Spinal cord (tissue), 10 donors: ENCODE data around the gene PPFIBP2. TPM values are rescaled to one million over a fixed set of nuclear protein-coding genes. Genes with fewer than 3 reads are reported as not detected.

Experiments
- DNase-seq, 6 donors: peaks; one replicate each; pipeline versions ENCODE4 v3.0.0 to v3.0.0-alpha.2; 2013 to 2015; ENCODE audit warnings: low spot score in 6 of 6, low read depth in 4 of 6
- H3K27ac ChIP-seq: one replicate; pipeline ENCODE4 v1.5.1; 2013; ENCODE audit warnings: low read depth, low read length, control low read depth
- H3K27me3 ChIP-seq: one replicate; pipeline ENCODE4 v1.6.1; 2013; ENCODE audit warnings: low read length; ENCODE audit not compliant: control insufficient read depth, insufficient read depth
- H3K36me3 ChIP-seq: one replicate; pipeline ENCODE4 v1.6.1; 2013; ENCODE audit warnings: low read length; ENCODE audit not compliant: control insufficient read depth, insufficient read depth
- H3K4me1 ChIP-seq: one replicate; pipeline ENCODE4 v1.6.1; 2013; ENCODE audit warnings: low read length; ENCODE audit not compliant: control insufficient read depth, insufficient read depth
- H3K4me3 ChIP-seq: one replicate; pipeline ENCODE4 v1.5.1; 2013; ENCODE audit warnings: low read depth, low read length, control low read depth
- H3K9me3 ChIP-seq: one replicate; pipeline ENCODE4 v1.6.1; 2013; ENCODE audit warnings: low read length; ENCODE audit not compliant: control insufficient read depth, insufficient read depth
- WGBS: methylation state at CpG from one replicate; pipeline ENCODE4 v1.1.5; 2013; ENCODE audit warnings: missing lambda C conversion rate; ENCODE audit not compliant: insufficient coverage; 5-methylcytosine and 5-hydroxymethylcytosine counted together
- polyA plus RNA-seq, 2 donors: library from polyadenylated mRNA; unstranded; fragments of 120-200 nt; gene quantifications; one replicate each; pipeline ENCODE4 v1.2.1, GENCODE V29; 2013; ENCODE audit not compliant: insufficient read length in 2 of 2
- total RNA-seq, 2 donors: library from RNA; depleted of rRNA in 1 of 2; stranded (reverse); fragments of 120-200 nt in 1 of 2; fragments of >200 nt in 1 of 2; gene quantifications; one replicate each; pipeline versions ENCODE4 v1.2.3 to v1.2.4, GENCODE V29; 2013 to 2014
- donor health status: healthy.

Gene PPFIBP2
- total and polyA plus RNA-seq, 4 donors = 14.3 to 23.8 (median 19.1) TPM

GRCh38 chr11:7612056-7612660, 98.4 kb downstream of the PPFIBP2 start:
- Histone ChIP-seq H3K4me3 (no peak overlapping the region), H3K9me3 (no peaks in the 10 kb centered on the region), H3K27me3 (no peaks in the 10 kb centered on the region), H3K4me1 (no peaks in the 10 kb centered on the region), H3K36me3 (no peaks in the 10 kb centered on the region), H3K27ac (no peak overlapping the region)
- no peak for DNase-seq
- 80% methylated on average over 5 of the region's 7 CpGs for WGBS

GRCh38 chr11:7612661-7613393, 99.0 kb downstream of the PPFIBP2 start:
- DNase-seq = peak in 1 of 6 donors; percentile 40
- Histone ChIP-seq H3K4me3 (no peak overlapping the region), H3K36me3 (no peaks in the 10 kb centered on the region), H3K27ac (no peak overlapping the region), H3K27me3 (no peaks in the 10 kb centered on the region), H3K4me1 (no peaks in the 10 kb centered on the region), H3K9me3 (no peaks in the 10 kb centered on the region)
- 64% methylated on average over 2 of the region's 4 CpGs for WGBS

GRCh38 chr11:7613394-7613720, 99.6 kb downstream of the PPFIBP2 start:
- Histone ChIP-seq H3K36me3 (no peaks in the 10 kb centered on the region), H3K4me1 (no peaks in the 10 kb centered on the region), H3K27me3 (no peaks in the 10 kb centered on the region), H3K9me3 (no peaks in the 10 kb centered on the region), H3K4me3 (no peak overlapping the region), H3K27ac (no peak overlapping the region)
- WGBS = 96% methylated on average over 4 of the region's 4 CpGs
- DNase-seq = no peak

GRCh38 chr11:7614656-7615055, 100.9 kb downstream of the PPFIBP2 start:
- Histone ChIP-seq H3K27me3 (no peaks in the 10 kb centered on the region), H3K36me3 (no peaks in the 10 kb centered on the region), H3K4me1 (no peaks in the 10 kb centered on the region), H3K9me3 (no peaks in the 10 kb centered on the region), H3K27ac (no peak overlapping the region), H3K4me3 (no peak overlapping the region)
- DNase-seq = no peak

GRCh38 chr11:7617032-7617431, 103.2 kb downstream of the PPFIBP2 start:
- Histone ChIP-seq H3K36me3 (no peaks in the 10 kb centered on the region), H3K4me3 (no peak overlapping the region), H3K27me3 (no peaks in the 10 kb centered on the region), H3K9me3 (no peaks in the 10 kb centered on the region), H3K27ac (no peak overlapping the region), H3K4me1 (no peaks in the 10 kb centered on the region)
- WGBS = 87% methylated on average over 6 of the region's 8 CpGs
- no peak for DNase-seq

GRCh38 chr11:7619322-7619721, 105.5 kb downstream of the PPFIBP2 start:
- Histone ChIP-seq H3K36me3 (no peaks in the 10 kb centered on the region), H3K27me3 (no peaks in the 10 kb centered on the region), H3K9me3 (no peaks in the 10 kb centered on the region), H3K27ac (no peak overlapping the region), H3K4me3 (no peak overlapping the region), H3K4me1 (no peaks in the 10 kb centered on the region)
- 96% methylated on average over 3 of the region's 3 CpGs for WGBS
- DNase-seq = no peak

- Histone ChIP-seq H3K36me3 (no peaks in the 10 kb centered on the region), H3K27me3 (no peaks in the 10 kb centered on the region), H3K4me3 (no peak overlapping the region), H3K4me1 (no peaks in the 10 kb centered on the region), H3K27ac (no peak overlapping the region), H3K9me3 (no peaks in the 10 kb centered on the region)
- no CpG with 5 or more reads among the region's 3 CpGs for WGBS
- DNase-seq = no peak
Observed at GRCh38 chr11:7621090-7621489, 107.3 kb downstream of the PPFIBP2 start.

- Histone ChIP-seq H3K4me3 (no peak overlapping the region), H3K36me3 (no peaks in the 10 kb centered on the region), H3K9me3 (no peaks in the 10 kb centered on the region), H3K27ac (no peak overlapping the region), H3K27me3 (no peaks in the 10 kb centered on the region), H3K4me1 (no peaks in the 10 kb centered on the region)
- no peak for DNase-seq
- WGBS = 0% methylated on average over 1 of the region's 1 CpG
Observed at GRCh38 chr11:7621554-7621953, 107.8 kb downstream of the PPFIBP2 start.

- H3K27me3 ChIP-seq = no peaks in the 10 kb centered on the region
- H3K9me3 ChIP-seq = no peaks in the 10 kb centered on the region
- WGBS = no CpG with 5 or more reads among the region's 2 CpGs
- DNase-seq = no peak
- no peak overlapping the region for H3K4me3 ChIP-seq
- no peaks in the 10 kb centered on the region for H3K4me1 ChIP-seq
- H3K36me3 ChIP-seq = no peaks in the 10 kb centered on the region
- H3K27ac ChIP-seq = no peak overlapping the region
Observed at GRCh38 chr11:7622721-7623120, 108.9 kb downstream of the PPFIBP2 start.

- DNase-seq = no peak
- Histone ChIP-seq H3K4me1 (peaks cover 9% of the 10 kb centered on the region), H3K36me3 (no peaks in the 10 kb centered on the region), H3K27ac (no peak overlapping the region), H3K27me3 (no peaks in the 10 kb centered on the region), H3K4me3 (no peak overlapping the region), H3K9me3 (no peaks in the 10 kb centered on the region)
- no CpG with 5 or more reads among the region's 3 CpGs for WGBS
Observed at GRCh38 chr11:7628660-7629059, 114.9 kb downstream of the PPFIBP2 start.
